SU-DHL-6 (cell line): ENCODE data around the gene MS4A10.

Experiments
- CTCF ChIP-seq: fragments of 200-600 bp; sonication (generic); IDR thresholded peaks from one replicate; pipeline ENCODE4 v1.5.1; 2017; ENCODE audit warnings: antibody characterized with exemption, mild to moderate bottlenecking, low read length, moderate library complexity; ENCODE audit not compliant: insufficient read depth, poor library complexity, severe bottlenecking
- EZH2phosphoT487 ChIP-seq: fragments of 200-600 bp; sonication (generic), shearing (Covaris generic); conservative IDR thresholded peaks from 2 replicates; pipeline ENCODE4 v1.6.1; 2018; ENCODE audit warnings: mild to moderate bottlenecking, antibody characterized with exemption, low read length, moderate library complexity, mixed read lengths

- no peak for TF ChIP-seq CTCF
- no peak for TF ChIP-seq EZH2phosphoT487
These were observed 16.1 kb downstream of the MS4A10 start for GRCh38 chr11:60801194-60801593.
